ENCODE measurements around the gene SFI1.

DNA sequence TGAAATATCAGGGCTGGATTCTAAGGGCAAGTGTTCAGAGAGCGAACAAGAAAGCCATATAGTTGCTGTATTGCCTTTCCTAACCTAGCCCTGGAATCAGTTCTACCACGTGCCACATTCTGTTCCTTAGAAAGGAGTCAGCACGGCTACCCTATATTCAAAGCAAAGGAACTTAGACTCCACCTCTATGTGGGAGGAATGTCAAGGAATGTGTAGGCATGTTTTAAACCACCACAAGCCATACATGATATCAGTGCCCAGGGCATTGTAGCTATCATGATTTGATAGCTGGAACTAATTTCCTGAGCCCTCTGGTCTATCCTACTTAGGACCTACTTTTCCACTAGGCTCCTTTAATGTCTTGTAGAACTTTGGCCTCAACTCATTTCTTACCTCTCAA, 4.2 kb upstream of the SFI1 start:
- TF ChIP-seq, protein P1, sequence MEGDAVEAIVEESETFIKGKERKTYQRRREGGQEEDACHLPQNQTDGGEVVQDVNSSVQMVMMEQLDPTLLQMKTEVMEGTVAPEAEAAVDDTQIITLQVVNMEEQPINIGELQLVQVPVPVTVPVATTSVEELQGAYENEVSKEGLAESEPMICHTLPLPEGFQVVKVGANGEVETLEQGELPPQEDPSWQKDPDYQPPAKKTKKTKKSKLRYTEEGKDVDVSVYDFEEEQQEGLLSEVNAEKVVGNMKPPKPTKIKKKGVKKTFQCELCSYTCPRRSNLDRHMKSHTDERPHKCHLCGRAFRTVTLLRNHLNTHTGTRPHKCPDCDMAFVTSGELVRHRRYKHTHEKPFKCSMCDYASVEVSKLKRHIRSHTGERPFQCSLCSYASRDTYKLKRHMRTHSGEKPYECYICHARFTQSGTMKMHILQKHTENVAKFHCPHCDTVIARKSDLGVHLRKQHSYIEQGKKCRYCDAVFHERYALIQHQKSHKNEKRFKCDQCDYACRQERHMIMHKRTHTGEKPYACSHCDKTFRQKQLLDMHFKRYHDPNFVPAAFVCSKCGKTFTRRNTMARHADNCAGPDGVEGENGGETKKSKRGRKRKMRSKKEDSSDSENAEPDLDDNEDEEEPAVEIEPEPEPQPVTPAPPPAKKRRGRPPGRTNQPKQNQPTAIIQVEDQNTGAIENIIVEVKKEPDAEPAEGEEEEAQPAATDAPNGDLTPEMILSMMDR (IDR thresholded peaks at IDR 0.05): no peak
- no peak for TF ChIP-seq POLR2A (IDR thresholded peaks at IDR 0.05)

All from heart left ventricle (tissue), 13 donors.